H1 (cell line): ENCODE results near the gene MRPL19. TPM values are rescaled to one million over a fixed set of nuclear protein-coding genes. Genes with fewer than 3 reads are reported as not detected.

Experiments
- CTCF ChIA-PET: fragments of 300-600 bp; sonication (Branson Sonifier 250); formaldehyde crosslinking; loops from one replicate; lab custom pipeline; 2021; ENCODE audit not compliant: partially characterized antibody; lab: Charles Lee
- POLR2A ChIA-PET: fragments of 300-600 bp; sonication (Branson Sonifier 250); formaldehyde crosslinking; loops from one replicate; lab custom pipeline; 2021; ENCODE audit warnings: inconsistent platforms; ENCODE audit not compliant: partially characterized antibody; lab: Charles Lee
- DNase-seq, 2 experiments: peaks; one replicate each; pipeline versions ENCODE4 v3.0.0 to v3.0.0-alpha.2; 2010 to 2022; ENCODE audit warnings: low spot score in 2 of 2, low read depth in 1 of 2, mixed read lengths in 1 of 2
- FAIRE-seq: peaks from 2 replicates; lab custom pipeline; 2011; peaks lifted over from hg19 to GRCh38; lab: Jason Lieb, UNC
- H2AFZ ChIP-seq: 2 replicates; pipeline ENCODE4 v1.8.1; 2012; ENCODE audit warnings: low read length, inconsistent platforms
- H2AK5ac ChIP-seq: 2 replicates; pipeline ENCODE4 v1.6.1; 2013; ENCODE audit warnings: low read depth, low read length
- H2BK120ac ChIP-seq: replicated peaks from 2 replicates; pipeline ENCODE3; 2013; ENCODE audit warnings: low read depth, low read length, inconsistent platforms
- H2BK12ac ChIP-seq: 2 replicates; pipeline ENCODE4 v1.6.1; 2013; ENCODE audit warnings: low read depth, low read length
- H2BK15ac ChIP-seq: 2 replicates; pipeline ENCODE4 v1.6.1; 2013; ENCODE audit warnings: low read length
- H2BK20ac ChIP-seq: 2 replicates; pipeline ENCODE4 v1.6.1; 2013; ENCODE audit warnings: low read length
- H2BK5ac ChIP-seq: 2 replicates; pipeline ENCODE4 v1.6.1; 2013; ENCODE audit warnings: low read depth, low read length
- H3K14ac ChIP-seq: 2 replicates; pipeline ENCODE4 v1.6.1; 2013; ENCODE audit warnings: inconsistent platforms; ENCODE audit not compliant: insufficient read length
- H3K18ac ChIP-seq: 2 replicates; pipeline ENCODE4 v1.6.1; 2013; ENCODE audit warnings: low read length; ENCODE audit errors: extremely low read depth
- H3K23ac ChIP-seq: 2 replicates; pipeline ENCODE4 v1.6.1; 2013; ENCODE audit warnings: inconsistent platforms; ENCODE audit not compliant: insufficient read length
- H3K23me2 ChIP-seq: 2 replicates; pipeline ENCODE4 v1.6.1; 2013; ENCODE audit warnings: low read depth, low read length
- H3K27ac ChIP-seq: 2 replicates; pipeline ENCODE4 v1.6.1; 2011; ENCODE audit warnings: low read depth, low read length, inconsistent platforms
- H3K27me3 ChIP-seq, 4 experiments: replicated peaks in 1 of 4; 1 replicate in 1 of 4; 2 replicates in 3 of 4; pipeline versions ENCODE4 v1.6.1 to v1.8.1; 2011 to 2013; ENCODE audit warnings: low read length in 3 of 4, mild to moderate bottlenecking in 3 of 4, inconsistent platforms in 2 of 4, mixed read lengths in 2 of 4, moderate library complexity in 1 of 4; ENCODE audit not compliant: control insufficient read depth in 3 of 4, insufficient read depth in 3 of 4; ENCODE audit errors: extremely low read depth in 1 of 4
- H3K36me3 ChIP-seq, 4 experiments: 2 replicates each; pipeline versions ENCODE4 v1.6.1 to v1.8.1; 2011 to 2013; ENCODE audit warnings: mild to moderate bottlenecking in 4 of 4, low read length in 3 of 4, moderate library complexity in 2 of 4, control low read depth in 1 of 4, inconsistent platforms in 1 of 4; ENCODE audit not compliant: insufficient read depth in 4 of 4, control insufficient read depth in 2 of 4
- H3K4ac ChIP-seq: replicated peaks from 2 replicates; pipeline ENCODE3; 2013; ENCODE audit warnings: low read length, low read depth, mixed read lengths, inconsistent platforms; ENCODE audit not compliant: insufficient read length
- H3K4me1 ChIP-seq, 4 experiments: replicated peaks in 1 of 4; 1 replicate in 1 of 4; 2 replicates in 3 of 4; pipeline versions ENCODE4 v1.6.1 to v1.8.1; 2011 to 2013; ENCODE audit warnings: low read length in 3 of 4, inconsistent platforms in 2 of 4, mixed read lengths in 1 of 4; ENCODE audit not compliant: insufficient read depth in 4 of 4, control insufficient read depth in 3 of 4
- H3K4me2 ChIP-seq, 2 experiments: 2 replicates each; pipeline versions ENCODE4 v1.6.1 to v1.8.1; 2011 to 2013; ENCODE audit warnings: low read depth in 2 of 2, low read length in 2 of 2, control low read depth in 1 of 2, inconsistent platforms in 1 of 2, mild to moderate bottlenecking in 1 of 2; ENCODE audit not compliant: insufficient read depth in 1 of 2
- H3K4me3 ChIP-seq, 4 experiments: fragments of 200-600, 300-600 bp in 1 of 4; sonication (generic), shearing (Covaris generic), sonication (Bioruptor Twin) in 1 of 4; 2 replicates each; pipeline versions ENCODE4 v1.5.1 to v1.8.1; 2011 to 2016; ENCODE audit warnings: low read length in 4 of 4, low read depth in 3 of 4, control low read depth in 2 of 4, inconsistent platforms in 2 of 4, mild to moderate bottlenecking in 2 of 4, mixed read lengths in 1 of 4, moderate library complexity in 1 of 4; ENCODE audit not compliant: insufficient read depth in 2 of 4; ENCODE audit errors: extremely low read depth in 1 of 4
- H3K56ac ChIP-seq: replicated peaks from 2 replicates; pipeline ENCODE3; 2013; ENCODE audit warnings: low read depth, mild to moderate bottlenecking, mixed read lengths, low read length, inconsistent platforms; ENCODE audit not compliant: insufficient read length
- H3K79me1 ChIP-seq: 2 replicates; pipeline ENCODE4 v1.6.1; 2013; ENCODE audit warnings: low read depth, low read length, control low read depth
- H3K79me2 ChIP-seq, 2 experiments: 2 replicates each; pipeline versions ENCODE4 v1.6.1 to v1.8.1; 2012 to 2013; ENCODE audit warnings: low read length in 2 of 2, mild to moderate bottlenecking in 2 of 2, inconsistent platforms in 1 of 2; ENCODE audit not compliant: insufficient read depth in 2 of 2, control insufficient read depth in 1 of 2
- H3K9ac ChIP-seq, 4 experiments: replicated peaks in 1 of 4; 1 replicate in 1 of 4; 2 replicates in 3 of 4; pipeline versions ENCODE4 v1.6.1 to v1.8.1; 2011 to 2013; ENCODE audit warnings: low read depth in 3 of 4, low read length in 3 of 4, control low read depth in 2 of 4, mild to moderate bottlenecking in 2 of 4, moderate library complexity in 2 of 4, inconsistent platforms in 1 of 4; ENCODE audit errors: extremely low read depth in 1 of 4
- H3K9me3 ChIP-seq, 2 experiments: 2 replicates each; pipeline versions ENCODE4 v1.6.1 to v1.8.1; 2012 to 2013; ENCODE audit warnings: mild to moderate bottlenecking in 2 of 2, moderate library complexity in 2 of 2, control low read depth in 1 of 2, inconsistent platforms in 1 of 2, low read depth in 1 of 2, low read length in 1 of 2, mixed read lengths in 1 of 2; ENCODE audit not compliant: insufficient read depth in 2 of 2
- H4K20me1 ChIP-seq, 2 experiments: replicated peaks in 1 of 2; 2 replicates each; pipeline versions ENCODE3 to v1.8.1; 2011 to 2013; ENCODE audit warnings: inconsistent platforms in 2 of 2, low read length in 2 of 2, mild to moderate bottlenecking in 1 of 2; ENCODE audit not compliant: insufficient read depth in 2 of 2, control insufficient read depth in 1 of 2
- H4K5ac ChIP-seq: 2 replicates; pipeline ENCODE4 v1.6.1; 2013; ENCODE audit warnings: low read length, low read depth, mixed read lengths, inconsistent platforms; ENCODE audit not compliant: insufficient read length
- H4K8ac ChIP-seq: 2 replicates; pipeline ENCODE4 v1.8.0; 2013; ENCODE audit warnings: mild to moderate bottlenecking, moderate library complexity, low read length, inconsistent platforms; ENCODE audit not compliant: insufficient read depth; ENCODE audit errors: extremely low read depth
- H4K91ac ChIP-seq: replicated peaks from 2 replicates; pipeline ENCODE3; 2013; ENCODE audit warnings: low read length, mixed read lengths, inconsistent platforms; ENCODE audit not compliant: insufficient read length
- ATF3 ChIP-seq: IDR thresholded peaks from 2 replicates; pipeline ENCODE4 v1.6.1; 2011; ENCODE audit warnings: low read depth, mild to moderate bottlenecking, low read length; ENCODE audit not compliant: insufficient read depth
- BRCA1 ChIP-seq: IDR thresholded peaks from 2 replicates; pipeline ENCODE4 v1.6.1; 2012; ENCODE audit warnings: low read depth, low read length, improper control_type of control experiment
- CHD2 ChIP-seq: IDR thresholded peaks from 2 replicates; pipeline ENCODE4 v1.6.1; 2012; ENCODE audit warnings: low read length, improper control_type of control experiment
- CTBP2 ChIP-seq: IDR thresholded peaks from 2 replicates; pipeline ENCODE4 v1.7.0; 2011; ENCODE audit warnings: borderline replicate concordance, mild to moderate bottlenecking, moderate library complexity, mixed read lengths, low read length; ENCODE audit not compliant: insufficient read depth, insufficient read length
- KDM5A ChIP-seq: fragments of 200-600 bp; IDR thresholded peaks from 2 replicates; pipeline ENCODE4 v1.7.1; 2012; ENCODE audit warnings: mild to moderate bottlenecking, low read length, inconsistent platforms, mixed read lengths
- PHF8 ChIP-seq: fragments of 200-600 bp; sonication (generic); conservative IDR thresholded peaks from 2 replicates; pipeline ENCODE4 v1.7.1; 2012; ENCODE audit warnings: low read depth, mild to moderate bottlenecking, inconsistent platforms, low read length, moderate library complexity
- POLR2A ChIP-seq, 2 experiments: IDR thresholded peaks; 1 replicate in 1 of 2; 2 replicates in 1 of 2; pipeline ENCODE4 v1.6.1; 2011; ENCODE audit warnings: low read depth in 2 of 2, low read length in 2 of 2, mild to moderate bottlenecking in 2 of 2; ENCODE audit errors: control extremely low read depth in 1 of 2
- POLR2AphosphoS5 ChIP-seq: IDR thresholded peaks from 2 replicates; pipeline ENCODE4 v1.6.1; 2011; ENCODE audit warnings: low read depth, low read length
- SIN3A ChIP-seq, 2 experiments: IDR thresholded peaks in 1 of 2; conservative IDR thresholded peaks in 1 of 2; 2 replicates each; pipeline ENCODE4 v1.6.1; 2011 to 2012; ENCODE audit warnings: low read length in 2 of 2, improper control_type of control experiment in 1 of 2, low read depth in 1 of 2, mild to moderate bottlenecking in 1 of 2
- TCF12 ChIP-seq: IDR thresholded peaks from 2 replicates; pipeline ENCODE4 v1.6.1; 2011; ENCODE audit warnings: low read depth, mild to moderate bottlenecking, low read length
- TEAD4 ChIP-seq: IDR thresholded peaks from 2 replicates; pipeline ENCODE4 v1.6.1; 2012; ENCODE audit warnings: low read depth, low read length, inconsistent platforms, mixed read lengths
- ZNF274 ChIP-seq: IDR thresholded peaks from 2 replicates; pipeline ENCODE4 v1.7.0; 2012; ENCODE audit warnings: low read length, borderline replicate concordance; ENCODE audit errors: extremely low read depth
- WGBS, 2 experiments: shearing (Covaris generic) in 1 of 2; methylation state at CpG; one replicate each; pipeline versions ENCODE4 v1.1.6 to v1.1.7; 2013 to 2015; ENCODE audit warnings: low lambda C conversion rate in 2 of 2, mixed read lengths in 2 of 2, inconsistent platforms in 1 of 2, low coverage in 1 of 2, missing lambda C conversion rate in 1 of 2; ENCODE audit not compliant: insufficient replicate concordance in 2 of 2, insufficient coverage in 1 of 2, insufficient read length in 1 of 2; ENCODE audit errors: extremely low coverage in 1 of 2, missing lambda C conversion rate in 1 of 2; 5-methylcytosine and 5-hydroxymethylcytosine counted together
- polyA plus RNA-seq, 7 experiments: library from polyadenylated mRNA; depleted of rRNA in 3 of 7; stranded (reverse) in 5 of 7; unstranded in 2 of 7; fragments of >200 nt in 5 of 7; fragments of 200-250 nt in 2 of 7; gene quantifications; 1 replicate in 5 of 7; 2 replicates in 1 of 7; 4 replicates in 1 of 7; pipeline versions ENCODE4 v1.2.1 to v1.2.3, GENCODE V29; 2011 to 2013; ENCODE audit warnings: missing spikeins in 2 of 7, mixed read lengths in 2 of 7
- total RNA-seq: library from RNA; stranded (reverse); fragmentation: NEBNext Ultra II Directional; extraction: Animal tissue kit (Norgen Biotek cat#: 25700); gene quantifications from 2 replicates; pipeline ENCODE4 v1.2.1, GENCODE V29; 2021

MRPL19 gene
- total and polyA plus RNA-seq, 2 of the 8 experiments (the other 6 are each of a cell fraction or from before 2014, with no cell fraction given): 18.1 to 75.2 TPM

- CTCF ChIA-PET: interaction anchor here (1.2 to 5.8 kb wide), 4 partner anchors 9 to 539 kb away, joined by 3 to 54 read pairs (median 6); no protein-coding TSS in a partner anchor
- Histone ChIP-seq H2AK5ac (no peak overlapping the region), H3K23ac (no peak overlapping the region), H3K79me1 (no peaks in the 10 kb centered on the region), H3K4ac (no peak overlapping the region), H2BK5ac (no peak overlapping the region), H2BK20ac (no peak overlapping the region), H2AFZ (no peak overlapping the region), H3K18ac (no peak overlapping the region), H3K4me2 (no peak overlapping the region), H3K4me3 (no peak overlapping the region), H3K27ac (no peak overlapping the region), H3K9ac (no peak overlapping the region), H3K4me1 (peaks cover 0 to 4% (median 2%) of the 10 kb centered on the region in 4 experiments; a peak in 4 of 7 replicates), H2BK120ac (no peak overlapping the region), H4K5ac (no peak overlapping the region), H4K91ac (no peak overlapping the region), H4K20me1 (no peaks in the 10 kb centered on the region), H4K8ac (no peak overlapping the region), H2BK15ac (no peak overlapping the region), H3K79me2 (no peaks in the 10 kb centered on the region), H2BK12ac (no peak overlapping the region), H3K9me3 (no peaks in the 10 kb centered on the region), H3K23me2 (no peaks in the 10 kb centered on the region), H3K14ac (no peak overlapping the region), H3K27me3 (no peaks in the 10 kb centered on the region; a peak in 2 of 7 replicates), H3K36me3 (no peaks in the 10 kb centered on the region; a peak in 1 of 8 replicates), H3K56ac (no peak overlapping the region)
- POLR2A ChIA-PET: no interaction called here
- WGBS, 2 experiments: 75% methylated on average over 4 of the region's 4 CpGs; no CpG with 5 or more reads in 1 of the 2 experiments
- FAIRE-seq: no peak
- DNase-seq: no peak
- no peak for TF ChIP-seq PHF8
- no peak for TF ChIP-seq CTBP2
- no peak for TF ChIP-seq POLR2A (IDR thresholded peaks at IDR 0.05; ENCODE audit: control extremely low read depth in 1 of 2, low read depth in 2 of 2, low read length in 2 of 2)
- TF ChIP-seq ATF3: no peak
- TF ChIP-seq KDM5A: no peak
- no peak for TF ChIP-seq CHD2
- TF ChIP-seq SIN3A (conservative IDR thresholded peaks at IDR 0.05 in 1 of 2, IDR thresholded peaks at IDR 0.05 in 1 of 2; ENCODE audit: low read depth in 1 of 2, low read length in 2 of 2): no peak
- TF ChIP-seq POLR2AphosphoS5: no peak
- TF ChIP-seq TCF12: no peak
- no peak for TF ChIP-seq ZNF274
- TF ChIP-seq TEAD4: no peak
- TF ChIP-seq BRCA1: no peak
Observed at GRCh38 chr2:75604484-75604883, 42.1 kb upstream of the MRPL19 start.
